PC-3 (cell line): ENCODE results near the gene CASKIN1. TPM values are rescaled to one million over a fixed set of nuclear protein-coding genes. Genes with fewer than 3 reads are reported as not detected.

Experiments
- ATAC-seq: fragments of 200-7000 bp; cut with Tn5 transposase; 2 replicates; pipeline ENCODE4 v1.9.1; 2020; ENCODE audit warnings: mild to moderate bottlenecking, moderate library complexity
- BruUV-seq: library from RNA; stranded (reverse); fragments of 400-500 nt; replicated peaks from 2 replicates; lab custom pipeline; 2021; lab: Mats Ljungman, UMichigan
- CTCF ChIA-PET: fragments of 300-600 bp; sonication (Branson Sonifier 250); formaldehyde crosslinking; loops from one replicate; lab custom pipeline; 2022; ENCODE audit warnings: antibody characterized with exemption; lab: Charles Lee
- POLR2A ChIA-PET: fragments of 300-600 bp; sonication (Branson Sonifier 250); formaldehyde crosslinking; loops from one replicate; lab custom pipeline; 2022; ENCODE audit warnings: antibody characterized with exemption; ENCODE audit not compliant: unreplicated experiment; lab: Charles Lee
- DNase-seq: peaks from one replicate; pipeline ENCODE4 v3.0.0-alpha.2; 2015
- H2AFZ ChIP-seq: fragments of 300-600 bp; sonication (generic); 2 replicates; pipeline ENCODE4 v1.6.0; 2016; ENCODE audit warnings: antibody characterized with exemption, low read length
- H3F3A ChIP-seq: fragments of 300-600 bp; sonication (generic); one replicate; pipeline ENCODE4 v1.6.0; 2017; ENCODE audit warnings: antibody characterized with exemption, low read length, control low read depth, mild to moderate bottlenecking; ENCODE audit not compliant: unreplicated experiment
- H3K27ac ChIP-seq: fragments of 300-600 bp; sonication (generic); 2 replicates; pipeline ENCODE4 v1.5.1; 2016; ENCODE audit warnings: mild to moderate bottlenecking, low read length
- H3K27me3 ChIP-seq: fragments of 300-600 bp; sonication (generic); 2 replicates; pipeline ENCODE4 v1.6.1; 2016; ENCODE audit warnings: low read length, mixed read lengths
- H3K36me3 ChIP-seq: fragments of 300-600 bp; sonication (generic); 2 replicates; pipeline ENCODE4 v1.6.1; 2016; ENCODE audit warnings: low read depth, mixed run types, low read length, mixed read lengths
- H3K4me1 ChIP-seq: fragments of 300-600 bp; sonication (generic); 2 replicates; pipeline ENCODE4 v1.5.1; 2016; ENCODE audit warnings: low read length; ENCODE audit not compliant: insufficient read depth
- H3K4me2 ChIP-seq: fragments of 300-600 bp; sonication (generic); 2 replicates; pipeline ENCODE4 v1.6.0; 2016; ENCODE audit warnings: low read length
- H3K4me3 ChIP-seq: fragments of 300-600 bp; sonication (generic); 2 replicates; pipeline ENCODE4 v1.5.1; 2016; ENCODE audit warnings: mild to moderate bottlenecking, low read length, mixed read lengths
- H3K79me2 ChIP-seq: fragments of 300-600 bp; sonication (generic); 2 replicates; pipeline ENCODE4 v1.6.1; 2017; ENCODE audit warnings: low read length, mixed read lengths
- H3K9ac ChIP-seq: fragments of 300-600 bp; sonication (generic); 2 replicates; pipeline ENCODE4 v1.6.0; 2016; ENCODE audit warnings: mild to moderate bottlenecking, low read length
- H3K9me2 ChIP-seq: fragments of 300-600 bp; sonication (generic); replicated peaks from 2 replicates; pipeline ENCODE4 v1.6.1; 2016; ENCODE audit warnings: mixed run types, low read length, mixed read lengths
- H3K9me3 ChIP-seq: fragments of 300-600 bp; sonication (generic); 2 replicates; pipeline ENCODE4 v1.6.1; 2016; ENCODE audit warnings: low read length, mixed read lengths
- H4K20me1 ChIP-seq: fragments of 300-600 bp; sonication (generic); 2 replicates; pipeline ENCODE4 v1.6.1; 2016; ENCODE audit warnings: low read length, mixed read lengths
- CTCF ChIP-seq: fragments of 300-600 bp; sonication (generic); conservative IDR thresholded peaks from 2 replicates; pipeline ENCODE4 v1.5.1; 2017; ENCODE audit warnings: antibody characterized with exemption, low read depth, mild to moderate bottlenecking, low read length
- EZH2 ChIP-seq: fragments of 300-600 bp; sonication (generic); IDR thresholded peaks from one replicate; pipeline ENCODE4 v1.6.1; 2017; ENCODE audit warnings: antibody characterized with exemption, mild to moderate bottlenecking, low read length; ENCODE audit not compliant: unreplicated experiment
- EZH2phosphoT487 ChIP-seq: fragments of 300-600 bp; sonication (generic); IDR thresholded peaks from 2 replicates; pipeline ENCODE4 v1.6.1; 2018; ENCODE audit warnings: mild to moderate bottlenecking, antibody characterized with exemption, low read length, borderline replicate concordance
- intact Hi-C: fragments of 100-400 bp; cut with micrococcal nuclease; formaldehyde crosslinking; loops from 2 replicates; pipeline ENCODE4 v1.9.0; 2023
- total RNA-seq: library from RNA; depleted of rRNA; stranded (reverse); fragments of >200 nt; gene quantifications from 2 replicates; pipeline ENCODE4 v1.2.3, GENCODE V29; 2014

CASKIN1 gene
- total RNA-seq, 1 experiment from 2014 or later: 1.6 TPM

DNA sequence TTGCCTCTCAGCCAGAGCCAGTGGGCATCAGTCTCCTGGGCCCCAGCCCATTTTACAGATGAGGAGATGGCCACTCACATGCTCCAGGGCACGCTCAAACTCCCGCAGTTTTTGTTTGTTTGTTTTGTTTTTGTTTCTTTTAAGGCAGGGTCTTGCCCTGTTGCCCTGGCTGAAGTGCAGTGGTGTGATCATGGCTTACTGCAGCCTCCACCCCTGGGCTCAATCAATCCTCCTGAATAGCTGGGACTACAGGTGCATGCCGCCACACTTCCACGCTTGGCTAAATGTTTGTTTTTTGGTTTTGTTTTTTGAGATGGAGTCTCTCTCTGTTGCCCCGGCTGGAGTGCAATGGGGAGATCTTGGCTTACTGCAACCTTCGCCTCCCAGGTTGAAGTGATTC is 30.5 kb upstream of the CASKIN1 start:
- peaks cover 55% of the 10 kb centered on the region for H3K79me2 ChIP-seq
- POLR2A ChIA-PET: interaction anchor here (0.5 to 1.1 kb wide), 2 partner anchors 71 to 262 kb away, joined by 3 to 25 read pairs; partner anchors contain the start of genes RPS2 and TRAF7
- intact Hi-C loops: no loop called here
- TF ChIP-seq CTCF: no peak
- no peak for TF ChIP-seq EZH2
- no peak for TF ChIP-seq EZH2phosphoT487
- H3K27me3 ChIP-seq: no peaks in the 10 kb centered on the region
- H3K4me3 ChIP-seq: no peak overlapping the region
- H3K9ac ChIP-seq: no peak overlapping the region
- no peaks in the 10 kb centered on the region for H3K9me3 ChIP-seq
- H3K9me2 ChIP-seq: no peaks in the 10 kb centered on the region
- peak overlapping the region; percentile 68; the same call in 1 of the 2 replicates for H3K4me2 ChIP-seq
- no TSS peak for BruUV-seq
- H3K4me1 ChIP-seq: peaks cover 12% of the 10 kb centered on the region
- H4K20me1 ChIP-seq: peaks cover 9% of the 10 kb centered on the region; the same call in 1 of the 2 replicates
- ATAC-seq (no peak), DNase-seq (no peak)
- H3F3A ChIP-seq: no peaks in the 10 kb centered on the region
- H2AFZ ChIP-seq: no peak overlapping the region
- no peaks in the 10 kb centered on the region; the same call in 1 of the 2 replicates for H3K36me3 ChIP-seq
- no peak overlapping the region for H3K27ac ChIP-seq
- CTCF ChIA-PET: interaction anchor here (1.0 kb wide), 1 partner anchor 33 kb away, joined by 3 read pairs; no protein-coding TSS in a partner anchor

DNA sequence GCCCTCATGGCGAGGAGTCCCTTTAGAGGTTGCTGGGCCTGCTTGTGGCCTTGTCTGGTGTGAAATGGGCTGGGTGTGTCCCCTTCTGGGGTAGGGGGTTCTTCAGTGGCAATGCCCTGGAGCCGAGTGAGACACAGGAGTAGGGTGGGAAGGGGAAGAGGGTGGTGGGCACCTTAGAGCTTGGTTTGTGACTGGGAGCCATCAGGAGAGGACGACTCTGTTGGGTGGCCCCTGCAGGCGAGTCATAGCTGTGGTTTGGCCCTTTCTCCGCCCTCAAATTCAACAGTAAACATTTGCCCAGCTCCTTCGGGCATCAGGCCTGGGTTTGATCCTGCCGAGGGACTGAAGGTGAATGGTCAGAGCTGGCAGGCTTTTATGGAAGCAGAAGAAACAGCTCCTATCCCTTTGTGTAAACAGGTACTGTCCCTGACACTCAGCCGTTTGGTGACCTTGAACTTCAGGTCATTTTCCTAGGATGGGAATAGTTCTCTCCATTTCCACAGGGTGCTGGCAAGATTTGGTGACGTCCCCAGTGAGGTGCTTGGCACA is 29.9 kb upstream of the CASKIN1 start:
- H3K4me2 ChIP-seq: peak overlapping the region; percentile 68
- no peak for TF ChIP-seq CTCF
- TF ChIP-seq EZH2: no peak
- no peak for TF ChIP-seq EZH2phosphoT487
- ATAC-seq (peak; percentile 41), DNase-seq (peak; percentile 53)
- peaks cover 12% of the 10 kb centered on the region for H3K4me1 ChIP-seq
- intact Hi-C loops: no loop called here
- CTCF ChIA-PET: interaction anchor here (0.6 to 1.0 kb wide), 3 partner anchors 12 to 32 kb away, joined by 3 read pairs; partner anchors contain the start of gene PGP
- H3K36me3 ChIP-seq: no peaks in the 10 kb centered on the region; the same call in 1 of the 2 replicates
- no peak overlapping the region for H3K27ac ChIP-seq
- no TSS peak for BruUV-seq
- H3K4me3 ChIP-seq: no peak overlapping the region
- no peaks in the 10 kb centered on the region for H3K9me2 ChIP-seq
- POLR2A ChIA-PET: interaction anchor here (0.5 to 1.1 kb wide), 2 partner anchors 71 to 262 kb away, joined by 3 to 25 read pairs; partner anchors contain the start of genes RPS2 and TRAF7
- H2AFZ ChIP-seq: no peak overlapping the region
- no peak overlapping the region for H3K9ac ChIP-seq
- H3K79me2 ChIP-seq: peaks cover 55% of the 10 kb centered on the region
- no peaks in the 10 kb centered on the region for H3K27me3 ChIP-seq
- H4K20me1 ChIP-seq: peaks cover 9% of the 10 kb centered on the region; the same call in 1 of the 2 replicates
- no peaks in the 10 kb centered on the region for H3F3A ChIP-seq
- H3K9me3 ChIP-seq: no peaks in the 10 kb centered on the region
